ENCODE measurements around the gene RAC3. TPM values are rescaled to one million over a fixed set of nuclear protein-coding genes. Genes with fewer than 3 reads are reported as not detected.
"Not testable (repeated sequence)": the region's sequence is repeated elsewhere in the genome, so short reads cannot be mapped to it uniquely, and the experiment has no call there.

RAC3 gene
- total RNA-seq, 2 experiments from 2014 or later: 5.1 TPM

GRCh38 chr17:82030470-82031302 is 792 bp upstream of the RAC3 start:
- POLR2A ChIA-PET: interaction anchor here (0.6 to 1.5 kb wide), 7 partner anchors 21 to 175 kb away, joined by 3 to 7 read pairs (median 3); partner anchors contain the start of genes ASPSCR1, GPS1 and RFNG
- CTCF ChIA-PET: interaction anchor here (0.6 to 2.5 kb wide), 26 partner anchors 9 to 200 kb away, joined by 3 to 17 read pairs (median 4); partner anchors contain the start of genes MAFG and PYCR1

DNA sequence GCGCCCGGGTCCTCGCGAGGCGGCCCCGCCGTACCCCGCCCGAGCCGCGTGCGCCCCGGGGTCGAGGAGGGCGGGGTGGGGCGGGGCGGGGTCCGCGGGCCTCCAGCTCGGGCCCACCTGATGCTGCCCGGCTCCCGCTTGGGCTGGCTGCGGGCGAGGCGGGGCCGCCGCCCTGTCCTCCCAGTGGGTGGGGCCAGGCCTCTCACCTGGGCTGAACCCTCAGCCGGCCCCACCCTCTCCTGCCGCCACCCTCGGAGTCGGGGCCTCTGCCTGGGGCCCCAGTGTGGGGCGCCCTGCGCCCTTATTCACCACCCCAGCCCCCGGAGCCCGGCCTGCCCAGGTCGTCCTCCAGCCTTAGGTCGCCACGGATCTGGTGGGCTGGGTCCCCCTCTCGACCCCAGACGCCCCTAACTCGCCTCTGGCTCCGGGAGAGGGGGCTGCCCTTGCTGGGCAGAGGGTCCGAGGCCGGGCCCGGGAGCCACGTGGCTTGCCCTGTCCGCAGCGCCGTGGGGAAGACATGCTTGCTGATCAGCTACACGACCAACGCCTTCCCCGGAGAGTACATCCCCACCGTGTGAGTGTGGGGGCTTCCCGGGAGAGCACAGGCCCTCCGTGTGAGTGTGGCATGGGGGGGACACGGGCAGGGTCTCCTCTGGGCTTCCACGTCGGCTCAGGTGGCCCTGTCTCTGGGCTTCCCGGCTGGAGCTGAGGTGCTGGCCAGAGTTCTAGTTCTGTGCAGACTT is 578 bp downstream of the RAC3 start:
- CTCF ChIA-PET: interaction anchor here (1.0 to 1.4 kb wide), 2 partner anchors 9 to 160 kb away, joined by 3 to 6 read pairs; partner anchors contain the start of genes CENPX and LRRC45
- POLR2A ChIA-PET: interaction anchor here (0.5 kb wide), 1 partner anchor 159 kb away, joined by 12 read pairs; no protein-coding TSS in a partner anchor

GRCh38 chr17:82033359-82034085 is 2.0 kb downstream of the RAC3 start:
- ChIA-PET CTCF (no interaction called here), POLR2A (no interaction called here)

GRCh38 chr17:82034371-82035011 is 3.0 kb downstream of the RAC3 start:
- POLR2A ChIA-PET: interaction anchor here (0.5 kb wide), 1 partner anchor 318 kb away, joined by 3 read pairs; no protein-coding TSS in a partner anchor

GRCh38 chr17:82035488-82035887 is 4.0 kb downstream of the RAC3 start:
- ChIA-PET CTCF (interaction anchor here (0.6 to 2.1 kb wide), 7 partner anchors 14 to 390 kb away, joined by 3 to 8 read pairs (median 4); no protein-coding TSS in a partner anchor), POLR2A (interaction anchor here (1.3 kb wide), 2 partner anchors 19 to 63 kb away, joined by 3 read pairs; no protein-coding TSS in a partner anchor)

More at GRCh38 chr17:82034371-82035011, 3.0 kb downstream of the RAC3 start:
- CTCF ChIA-PET: interaction anchor here (0.6 to 2.1 kb wide), 5 partner anchors 15 to 119 kb away, joined by 3 to 8 read pairs (median 4); no protein-coding TSS in a partner anchor

DNA sequence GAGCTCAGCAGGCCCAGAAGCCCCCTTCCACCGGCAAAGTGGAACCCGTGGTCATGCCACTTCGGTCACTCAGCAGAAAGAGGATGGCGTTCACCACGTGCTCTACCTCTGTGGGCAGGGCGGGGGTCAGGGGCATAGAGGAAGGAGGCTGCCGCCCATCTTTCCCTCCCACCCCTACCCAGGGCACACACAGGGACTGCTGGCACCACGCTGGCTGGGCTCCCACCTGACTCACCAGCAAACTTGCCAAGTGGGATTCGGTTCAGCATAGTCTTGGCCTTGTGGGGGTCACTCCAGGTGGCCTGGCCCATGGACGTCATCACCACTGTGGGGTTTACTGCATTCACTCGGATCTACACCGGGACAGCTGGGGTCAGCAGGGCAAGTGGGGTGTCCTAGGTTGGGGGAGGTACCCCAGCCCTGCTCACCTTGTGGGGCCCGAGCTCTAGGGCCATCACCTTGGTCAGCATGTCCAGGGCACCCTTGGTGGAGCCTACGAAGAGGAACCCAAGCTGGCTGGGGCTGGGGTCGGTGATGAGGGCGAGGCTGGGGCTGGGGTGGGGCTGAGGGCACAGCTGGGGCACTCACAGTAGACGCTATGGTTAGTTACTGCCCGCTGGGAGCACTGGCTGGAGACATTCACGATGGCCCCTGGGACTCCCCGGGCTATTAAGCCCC is 4.6 kb downstream of the RAC3 start:
- POLR2A ChIA-PET: interaction anchor here (1.3 kb wide), 2 partner anchors 20 to 62 kb away, joined by 3 read pairs; no protein-coding TSS in a partner anchor
- CTCF ChIA-PET: interaction anchor here (0.6 to 2.1 kb wide), 6 partner anchors 10 to 389 kb away, joined by 3 to 8 read pairs (median 4); no protein-coding TSS in a partner anchor

GRCh38 chr17:82036634-82037091 is 5.2 kb downstream of the RAC3 start:
- ChIA-PET CTCF (interaction anchor here (1.3 to 2.1 kb wide), 3 partner anchors 10 to 17 kb away, joined by 4 to 8 read pairs (median 5); no protein-coding TSS in a partner anchor), POLR2A (interaction anchor here (1.3 kb wide), 2 partner anchors 20 to 62 kb away, joined by 3 read pairs; no protein-coding TSS in a partner anchor)

DNA sequence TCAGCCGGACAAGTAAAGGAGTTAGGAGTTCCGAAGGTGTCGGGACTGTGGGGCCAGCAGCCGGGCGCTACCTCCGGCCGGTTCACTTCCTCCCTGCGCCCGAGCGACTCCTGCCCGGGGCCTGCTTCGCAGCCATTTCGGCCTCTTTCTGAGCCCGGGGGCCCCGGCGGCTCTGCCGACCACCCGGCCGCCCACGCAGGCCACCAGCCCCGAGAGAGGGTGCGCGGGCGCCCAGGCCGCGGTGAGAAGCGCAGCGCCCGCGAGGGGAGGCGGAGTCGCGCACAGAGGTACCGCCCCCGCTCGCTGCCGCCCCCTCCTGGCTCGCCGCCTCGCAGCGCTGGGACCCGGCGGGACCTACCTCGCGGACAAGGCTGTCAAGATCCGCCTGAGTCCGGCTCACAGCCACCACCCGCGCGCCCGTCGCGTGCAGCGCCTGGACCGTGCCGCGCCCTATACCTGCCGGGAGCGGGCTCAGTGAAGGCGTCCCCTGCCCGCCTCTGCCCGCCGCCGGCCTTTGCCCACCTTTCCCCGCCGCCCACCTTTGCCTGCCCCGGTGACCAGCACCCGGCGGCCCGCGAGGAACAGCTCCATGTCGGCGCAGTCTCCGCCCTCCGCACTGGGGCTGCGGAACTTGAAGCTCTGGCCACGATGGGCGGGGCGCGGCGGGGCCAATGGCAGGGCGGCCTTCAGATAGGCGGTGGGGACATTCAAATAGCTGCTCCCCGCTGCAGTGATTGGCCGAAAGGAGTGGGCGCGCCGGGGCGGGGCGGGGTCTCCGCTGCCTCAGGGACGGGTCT is 5.8 kb downstream of the RAC3 start, which contains the start of gene DCXR:
TSS of gene DCXR (minus strand) at position 606 of the 797 bp plus-strand sequence. CDS start at position 591, 15 bp downstream.
- ChIA-PET POLR2A (interaction anchor here (0.7 to 1.4 kb wide), 10 partner anchors 12 to 177 kb away, joined by 3 to 7 read pairs (median 3); partner anchors contain the start of genes CENPX and LRRC45), CTCF (interaction anchor here (0.6 to 2.0 kb wide), 12 partner anchors 9 to 140 kb away, joined by 3 to 5 read pairs (median 3); partner anchors contain the start of genes LRRC45 and MAFG)

- ChIA-PET POLR2A (interaction anchor here (0.7 to 1.4 kb wide), 10 partner anchors 12 to 176 kb away, joined by 3 to 7 read pairs (median 3); partner anchors contain the start of genes CENPX and LRRC45), CTCF (interaction anchor here (0.6 to 2.0 kb wide), 11 partner anchors 8 to 141 kb away, joined by 3 to 5 read pairs (median 3); partner anchors contain the start of genes LRRC45 and MAFG)
Observed at GRCh38 chr17:82037889-82038195, 6.4 kb downstream of the RAC3 start.

DNA sequence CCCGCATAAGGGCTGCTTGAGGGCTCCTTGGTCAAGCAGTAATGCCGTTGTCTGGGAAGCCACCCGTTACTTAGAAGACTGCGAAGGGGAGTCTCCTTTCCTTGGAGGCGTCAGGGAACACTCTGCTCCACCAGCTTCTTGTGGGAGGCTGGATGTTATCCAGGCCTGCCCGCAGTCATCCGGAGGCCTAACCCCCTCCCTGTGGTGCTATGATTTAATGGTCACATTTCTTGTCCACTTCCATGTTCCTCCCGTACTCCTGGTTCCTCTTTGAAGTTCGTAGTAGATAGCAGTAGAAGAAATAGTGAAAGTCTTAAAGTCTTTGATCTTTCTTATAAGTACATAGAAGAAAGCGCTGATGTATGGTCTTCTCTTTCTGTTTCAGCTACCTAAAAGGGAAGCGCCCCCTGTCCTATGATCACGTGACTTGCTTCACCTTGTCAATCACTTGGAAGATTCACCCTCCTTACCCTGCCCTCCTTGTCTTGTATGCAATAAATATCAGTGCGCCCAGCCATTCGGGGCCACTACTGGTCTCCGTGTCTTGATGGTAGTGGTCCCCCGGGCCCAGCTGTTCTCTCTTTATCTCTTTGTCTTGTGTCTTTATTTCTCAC is 7.4 kb downstream of the RAC3 start:
- POLR2A ChIA-PET: not testable (repeated sequence)
- CTCF ChIA-PET: interaction anchor here (0.6 to 0.9 kb wide), 3 partner anchors 10 to 623 kb away, joined by 3 to 4 read pairs (median 3); no protein-coding TSS in a partner anchor

DNA sequence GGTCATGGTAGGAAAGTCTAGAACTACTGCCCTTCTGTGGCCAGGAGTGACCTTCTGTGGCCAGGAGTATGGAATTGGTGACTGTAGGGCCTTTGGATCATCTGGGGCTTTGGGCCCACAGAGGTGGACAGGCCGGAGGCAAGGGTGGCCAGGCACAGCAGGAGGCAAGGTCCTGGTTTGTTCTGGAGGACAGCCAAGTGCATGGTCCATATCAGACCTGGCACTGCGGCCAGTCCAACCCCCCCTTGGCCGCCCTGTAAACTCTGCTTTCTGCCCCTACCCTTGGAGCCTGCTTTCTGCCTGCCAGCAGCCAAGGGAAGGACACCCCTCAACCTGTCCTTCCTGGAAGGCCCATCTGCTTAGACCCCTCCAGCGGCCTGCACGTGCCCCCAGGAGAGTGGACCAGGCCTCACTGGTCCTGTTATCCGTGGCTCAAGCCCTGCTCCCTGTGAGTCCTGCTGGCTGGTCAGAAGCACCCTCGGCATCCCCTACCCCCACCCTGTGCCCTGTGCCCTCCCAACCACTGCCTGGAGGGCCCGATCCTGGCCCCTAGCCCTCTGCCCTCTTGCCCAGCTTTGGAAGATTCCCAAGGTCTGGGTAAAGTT is 8.3 kb downstream of the RAC3 start:
- ChIA-PET POLR2A (no interaction called here), CTCF (interaction anchor here (0.6 to 1.0 kb wide), 3 partner anchors 9 to 622 kb away, joined by 3 to 6 read pairs (median 4); no protein-coding TSS in a partner anchor)

DNA sequence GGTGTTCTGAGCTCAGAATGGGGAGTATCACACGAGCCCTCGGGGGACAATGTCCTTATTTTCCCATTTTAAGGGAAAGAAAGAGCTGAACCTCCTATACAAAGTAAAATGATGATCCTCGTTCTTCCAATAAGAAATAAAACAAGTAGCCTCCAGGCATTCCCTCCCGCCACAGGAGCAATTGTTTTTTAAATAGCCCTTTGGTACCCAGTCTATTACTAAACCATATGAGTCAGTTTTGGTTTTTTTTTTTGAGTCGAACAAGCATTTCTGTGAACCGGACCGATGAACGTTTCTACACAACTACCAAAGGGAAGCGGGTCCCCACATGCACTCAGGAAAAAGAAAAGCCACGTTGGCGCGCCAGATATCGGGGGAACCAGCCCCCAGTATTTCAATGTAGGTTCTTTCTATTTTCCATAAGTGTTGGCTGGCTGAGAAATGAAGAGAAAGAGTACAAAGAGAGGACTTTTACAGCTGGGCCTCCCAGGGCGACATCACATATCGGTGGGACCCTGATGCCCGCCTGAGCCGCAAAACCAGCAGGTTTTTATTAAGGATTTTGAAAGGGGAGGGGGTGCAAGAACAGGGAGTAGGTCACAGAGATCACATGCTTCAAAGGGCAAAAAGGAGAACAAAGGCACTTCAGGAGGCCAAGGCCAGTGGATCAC is 9.8 kb downstream of the RAC3 start:
- CTCF ChIA-PET: interaction anchor here (1.2 kb wide), 1 partner anchor 57 kb away, joined by 3 read pairs; the partner anchor contains the start of gene FASN
- POLR2A ChIA-PET: no interaction called here

DNA sequence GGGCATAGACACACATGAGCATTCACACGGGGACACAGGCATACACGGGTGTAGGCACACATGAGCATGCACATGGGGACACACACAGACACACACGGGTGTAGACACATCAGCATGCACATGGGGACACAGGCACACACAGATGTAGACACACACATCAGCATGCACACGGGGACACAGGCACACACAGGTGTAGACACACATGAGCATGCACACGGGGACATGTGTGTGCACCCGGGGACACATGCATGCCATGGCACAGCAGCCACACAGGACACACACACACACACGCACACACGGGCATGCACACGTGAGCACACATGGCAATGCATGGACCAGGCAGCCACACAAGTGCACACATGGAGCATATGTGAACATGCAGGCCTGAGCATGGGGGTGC is 11.2 kb downstream of the RAC3 start:
- ChIA-PET CTCF (no interaction called here), POLR2A (no interaction called here)

DNA sequence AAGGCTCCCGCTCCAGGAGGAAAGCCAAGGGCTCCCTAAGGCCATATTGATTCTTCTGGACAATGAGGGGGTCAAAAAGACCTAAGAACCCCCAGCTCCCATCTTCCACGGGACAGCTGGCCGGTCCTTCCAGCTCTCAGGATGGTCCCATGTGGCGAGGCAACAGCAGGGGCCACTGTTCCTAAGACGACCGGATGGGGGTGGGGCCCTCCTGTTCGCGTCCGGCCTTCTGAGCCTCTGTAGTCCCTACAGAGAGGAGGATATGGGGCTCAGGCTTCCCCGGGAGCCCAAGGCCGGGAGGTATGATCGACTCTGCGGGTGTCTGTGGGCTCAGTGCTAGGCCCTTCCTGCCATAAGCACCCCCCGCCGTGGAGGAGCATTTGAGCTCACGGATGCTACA is 12.0 kb downstream of the RAC3 start:
- ChIA-PET CTCF (no interaction called here), POLR2A (no interaction called here)

DNA sequence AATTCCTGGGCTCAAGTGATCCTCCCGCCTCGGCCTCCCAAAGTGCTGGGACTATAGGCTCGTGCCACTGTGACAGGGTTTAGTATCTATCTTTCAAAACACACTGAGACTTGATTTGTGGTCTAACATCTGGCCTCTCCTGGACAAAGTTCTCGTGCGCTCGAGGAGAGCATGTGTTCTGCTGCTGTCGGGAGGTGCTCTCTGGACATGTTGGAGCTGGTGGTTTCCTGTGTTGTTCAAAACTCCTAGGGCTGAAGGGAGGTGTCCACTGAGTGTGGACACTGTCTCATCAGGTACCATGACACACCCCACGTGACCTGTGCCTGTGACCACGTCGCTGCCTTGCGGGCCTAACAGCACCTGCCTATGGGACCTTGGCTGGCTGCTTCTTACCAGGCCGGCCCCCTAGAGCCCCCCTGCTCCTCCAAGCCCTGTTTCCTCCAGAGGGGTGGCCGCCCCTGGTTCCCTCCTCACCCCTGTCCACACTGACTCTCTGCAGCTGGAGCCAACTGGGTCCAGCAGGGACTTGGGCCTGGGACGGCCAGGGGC is 14.5 kb downstream of the RAC3 start:
- ChIA-PET CTCF (interaction anchor here (1.7 kb wide), 1 partner anchor 9 kb away, joined by 5 read pairs; the partner anchor contains the start of gene DCXR), POLR2A (no interaction called here)

Measured in activated CD8-positive, alpha-beta memory T cell treated with anti-CD3 and anti-CD28 coated beads for 36 hours (primary cell).